ENCODE results near the gene YWHAH.

Gene YWHAH

DNA sequence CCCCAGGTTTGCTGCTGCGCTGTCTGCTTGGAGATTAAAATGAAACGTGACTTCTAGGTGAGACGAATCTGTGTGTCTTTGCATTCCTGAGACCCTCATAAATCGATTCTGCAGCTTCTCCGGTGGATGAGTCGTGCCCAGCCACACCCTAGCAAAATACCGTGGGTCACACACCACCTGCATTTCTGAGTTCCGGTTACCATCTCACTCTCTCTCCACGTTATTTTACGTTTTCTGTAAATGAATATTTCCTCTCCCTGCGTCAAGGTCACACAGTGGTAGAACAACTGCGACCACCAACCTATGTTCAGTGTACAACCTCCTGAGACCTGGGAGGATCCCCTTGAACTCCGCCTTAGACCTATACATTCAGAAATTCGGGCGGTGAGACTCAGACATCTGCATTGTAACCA, 1.1 kb downstream of the YWHAH start:
- intact Hi-C loops (cut with DNase I) = loop anchor here (5.0 to 10.0 kb wide), 2 partner anchors 111 to 193 kb away; partner anchors contain the start of genes DEPDC5 and PRR14L
- no peak for DNase-seq

DNA sequence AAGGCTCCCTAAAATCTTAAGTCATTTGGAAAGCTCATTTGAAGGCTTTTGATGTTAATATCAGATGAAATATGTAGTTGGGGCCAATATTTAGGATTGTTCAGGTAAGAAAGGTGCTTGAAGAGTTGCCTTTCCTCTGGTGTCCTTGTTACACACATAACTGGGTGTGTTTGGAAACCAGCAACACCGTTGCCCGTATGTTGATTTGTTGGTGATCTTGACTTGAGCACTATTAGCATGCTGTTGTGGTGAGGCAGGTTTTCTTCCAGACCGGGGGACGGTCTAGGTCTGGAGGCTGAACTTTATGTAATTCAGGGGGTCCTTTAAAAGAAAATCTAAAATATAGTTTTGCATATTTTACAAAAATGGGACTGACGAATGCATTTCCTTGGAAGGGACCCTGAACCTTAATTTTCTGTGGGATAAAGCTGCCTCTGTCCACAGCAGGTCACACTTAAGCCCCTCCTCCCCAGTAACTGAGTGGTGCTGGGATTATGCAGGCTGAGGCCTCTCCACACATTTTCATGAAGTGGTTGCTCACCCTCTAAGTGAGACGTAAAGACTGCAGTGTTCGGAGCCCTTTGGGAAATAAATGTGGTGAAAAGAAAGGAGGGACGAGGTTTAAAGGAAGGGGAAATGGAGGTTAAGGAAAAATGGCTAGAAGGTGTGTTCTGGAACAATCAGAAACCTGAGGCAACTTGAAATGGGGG, 1.8 kb downstream of the YWHAH start:
- intact Hi-C loops (cut with DNase I) = loop anchor here (5.0 to 10.0 kb wide), 2 partner anchors 111 to 194 kb away; partner anchors contain the start of genes DEPDC5 and PRR14L
- DNase-seq = peak in 1 of 10 donors; percentile 50

DNA sequence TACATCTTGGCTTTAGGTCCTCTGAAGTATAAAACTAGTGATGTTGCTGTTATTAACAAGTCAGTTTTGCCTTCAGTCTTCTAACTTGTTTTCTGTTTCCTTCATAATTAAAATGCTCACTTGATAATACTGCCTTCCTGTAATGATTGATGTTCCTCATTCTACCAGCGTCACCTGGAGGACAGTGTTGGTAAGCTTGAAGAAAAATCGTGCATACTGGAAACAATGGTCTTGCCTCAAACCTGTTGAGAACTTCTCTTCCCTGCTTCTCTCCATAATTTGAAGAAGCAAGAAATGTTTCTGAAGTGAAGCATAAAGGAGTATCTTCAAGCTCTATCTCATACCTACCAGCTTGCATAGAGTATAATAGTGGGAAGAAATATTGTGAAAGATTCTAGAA, 3.0 kb downstream of the YWHAH start:
- intact Hi-C loops (cut with DNase I) = loop anchor here (5.0 to 10.0 kb wide), 2 partner anchors 112 to 195 kb away; partner anchors contain the start of genes DEPDC5 and PRR14L
- peak in 1 of 10 donors; percentile 11 for DNase-seq

DNA sequence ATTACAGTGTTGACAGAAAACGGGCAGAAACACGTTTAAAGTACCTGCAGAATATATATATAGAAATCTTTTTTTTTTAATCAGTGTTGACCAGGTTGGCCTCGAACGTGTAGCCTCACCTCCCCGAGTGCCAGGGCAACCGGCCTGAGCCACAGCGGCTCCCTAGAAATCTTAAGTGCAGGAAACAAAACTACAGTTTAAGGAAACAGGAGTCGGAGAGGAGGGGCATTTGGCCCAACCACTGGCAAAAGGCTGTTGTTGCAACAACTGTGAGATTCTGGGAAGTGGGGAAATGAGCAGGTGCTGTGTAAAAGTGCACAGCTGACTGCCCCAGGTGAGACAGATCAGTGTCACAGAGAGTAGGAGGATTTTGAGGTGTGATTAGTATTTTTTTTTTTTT, 3.7 kb downstream of the YWHAH start:
- DNase-seq = peak in 1 of 10 donors; percentile 61
- intact Hi-C loops (cut with DNase I) = loop anchor here (5.0 to 10.0 kb wide), 2 partner anchors 113 to 196 kb away; partner anchors contain the start of genes DEPDC5 and PRR14L

DNA sequence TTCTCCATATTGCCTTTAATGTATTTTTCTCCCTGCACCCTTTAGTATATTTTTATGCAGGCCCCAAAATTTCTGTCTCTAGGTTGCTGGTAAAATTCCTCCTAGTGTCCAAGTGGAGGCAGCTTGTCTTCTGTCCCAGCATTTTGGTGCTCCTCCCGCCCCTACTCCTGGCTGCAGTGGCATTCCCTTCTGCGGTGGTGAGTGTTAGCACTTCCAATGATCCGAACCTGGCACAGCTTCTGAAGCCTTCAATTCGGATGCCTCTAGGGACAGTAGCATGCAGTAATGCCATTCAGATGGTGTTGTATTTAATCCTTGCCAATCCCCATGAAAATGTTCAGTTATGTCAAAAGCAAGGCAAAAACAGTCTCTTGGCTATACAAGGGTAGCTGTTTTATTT, 5.9 kb downstream of the YWHAH start:
- peak in 3 of 10 donors; percentile 24 to 88 (median 85) for DNase-seq

DNA sequence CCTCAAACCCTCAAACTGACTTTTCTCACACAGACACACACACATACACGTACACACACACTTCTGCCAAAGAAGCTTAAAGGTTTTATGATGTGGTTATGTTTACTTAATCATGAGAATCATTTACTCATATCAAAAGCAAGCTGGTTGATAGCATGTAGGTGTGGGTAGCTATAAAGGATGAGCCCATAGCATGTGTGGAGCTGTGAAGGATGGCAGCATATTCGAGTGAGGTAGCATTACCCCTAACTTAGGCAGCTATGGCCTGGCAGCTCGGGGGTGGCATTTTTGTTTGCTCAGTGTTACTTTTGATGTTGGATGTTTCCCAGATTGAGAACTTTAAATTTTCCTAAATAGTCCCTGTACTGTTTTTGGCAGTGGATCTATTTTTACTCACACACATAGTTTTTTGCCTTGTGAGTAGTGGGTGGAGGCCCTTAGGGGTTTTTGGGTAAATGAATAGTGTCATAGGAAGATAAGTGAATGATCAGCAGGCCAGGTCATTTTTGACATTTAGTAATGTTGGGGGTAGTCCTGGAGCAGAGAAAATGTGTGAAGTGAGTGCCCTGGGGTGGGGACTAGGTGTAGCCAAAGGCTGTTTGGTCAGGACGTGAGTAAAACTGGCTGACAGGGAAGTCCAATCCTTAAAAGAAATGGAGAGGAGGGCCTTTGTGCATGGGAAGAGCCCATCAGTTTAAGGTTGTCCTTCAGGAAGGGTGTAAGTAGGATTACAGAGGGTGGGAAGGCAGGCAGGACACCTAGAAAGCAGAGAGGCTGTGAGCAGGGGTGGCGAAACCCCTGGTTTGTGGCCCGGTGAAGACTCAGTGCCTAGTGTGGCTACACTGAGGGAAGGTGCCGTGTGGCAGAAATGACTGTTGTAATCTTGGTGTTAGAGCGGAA, 7.1 kb downstream of the YWHAH start:
- intact Hi-C loops (cut with DNase I) = no loop called here
- peak in 2 of 10 donors; percentile 29 to 54 for DNase-seq

More for the DNA sequence above, 5.9 kb downstream of the YWHAH start:
- intact Hi-C loops (cut with DNase I) = no loop called here

DNA sequence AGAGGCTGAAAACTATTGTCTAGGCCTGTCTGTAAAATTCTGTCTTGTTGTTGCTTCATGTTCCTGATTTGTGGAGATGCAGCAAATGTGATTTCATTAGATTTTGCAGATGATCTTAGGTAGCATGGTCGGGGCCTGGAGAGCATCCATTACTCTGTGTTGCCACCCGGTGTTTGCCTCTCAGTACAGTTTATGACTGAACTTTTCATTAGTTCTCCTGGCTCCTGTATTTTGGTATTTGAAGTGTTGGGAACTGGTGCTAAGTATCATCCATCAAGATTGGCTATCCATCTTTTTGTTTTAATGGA, 7.7 kb downstream of the YWHAH start:
- intact Hi-C loops (cut with DNase I) = no loop called here
- DNase-seq = peak in 2 of 10 donors; percentile 6 to 71

DNA sequence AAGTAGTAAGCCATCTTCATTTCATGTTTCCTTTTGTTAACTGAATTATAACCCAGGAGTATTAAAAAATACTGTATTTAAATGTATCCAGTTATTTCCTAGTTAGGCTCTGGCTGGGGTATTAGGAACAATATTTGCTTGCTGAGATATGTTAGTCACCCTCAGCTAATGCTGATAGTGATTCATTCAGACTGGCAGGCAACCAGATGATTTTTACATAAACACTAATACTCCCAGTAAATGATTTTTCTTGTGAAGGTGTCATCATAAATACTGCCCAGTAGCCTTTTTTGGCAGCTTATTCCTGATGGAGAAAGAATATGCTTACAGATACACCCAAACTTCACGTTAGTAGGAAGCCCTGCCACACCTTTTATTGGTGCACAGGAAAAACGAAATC, 8.1 kb downstream of the YWHAH start:
- DNase-seq = no peak
- intact Hi-C loops (cut with DNase I) = no loop called here

DNA sequence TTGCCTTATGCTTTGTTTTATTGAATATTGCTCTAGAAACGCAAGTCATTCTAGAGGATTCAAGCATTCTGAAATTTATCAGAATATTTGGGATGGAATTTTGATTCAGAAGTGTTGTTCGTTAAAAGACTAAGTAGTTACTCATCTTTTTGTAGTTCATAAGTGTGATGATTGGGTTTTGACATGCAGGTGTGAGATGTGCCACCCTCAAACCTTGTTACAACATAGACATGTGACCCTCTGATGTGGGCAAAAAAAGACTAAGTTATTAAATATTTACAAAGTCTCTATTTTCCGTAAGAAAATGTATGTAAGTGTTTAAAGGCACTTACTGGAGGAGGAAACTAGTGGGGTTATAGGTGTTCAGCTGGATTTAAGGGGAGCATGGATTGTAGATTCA, 8.9 kb downstream of the YWHAH start:
- DNase-seq = no peak
- intact Hi-C loops (cut with DNase I) = no loop called here

DNA sequence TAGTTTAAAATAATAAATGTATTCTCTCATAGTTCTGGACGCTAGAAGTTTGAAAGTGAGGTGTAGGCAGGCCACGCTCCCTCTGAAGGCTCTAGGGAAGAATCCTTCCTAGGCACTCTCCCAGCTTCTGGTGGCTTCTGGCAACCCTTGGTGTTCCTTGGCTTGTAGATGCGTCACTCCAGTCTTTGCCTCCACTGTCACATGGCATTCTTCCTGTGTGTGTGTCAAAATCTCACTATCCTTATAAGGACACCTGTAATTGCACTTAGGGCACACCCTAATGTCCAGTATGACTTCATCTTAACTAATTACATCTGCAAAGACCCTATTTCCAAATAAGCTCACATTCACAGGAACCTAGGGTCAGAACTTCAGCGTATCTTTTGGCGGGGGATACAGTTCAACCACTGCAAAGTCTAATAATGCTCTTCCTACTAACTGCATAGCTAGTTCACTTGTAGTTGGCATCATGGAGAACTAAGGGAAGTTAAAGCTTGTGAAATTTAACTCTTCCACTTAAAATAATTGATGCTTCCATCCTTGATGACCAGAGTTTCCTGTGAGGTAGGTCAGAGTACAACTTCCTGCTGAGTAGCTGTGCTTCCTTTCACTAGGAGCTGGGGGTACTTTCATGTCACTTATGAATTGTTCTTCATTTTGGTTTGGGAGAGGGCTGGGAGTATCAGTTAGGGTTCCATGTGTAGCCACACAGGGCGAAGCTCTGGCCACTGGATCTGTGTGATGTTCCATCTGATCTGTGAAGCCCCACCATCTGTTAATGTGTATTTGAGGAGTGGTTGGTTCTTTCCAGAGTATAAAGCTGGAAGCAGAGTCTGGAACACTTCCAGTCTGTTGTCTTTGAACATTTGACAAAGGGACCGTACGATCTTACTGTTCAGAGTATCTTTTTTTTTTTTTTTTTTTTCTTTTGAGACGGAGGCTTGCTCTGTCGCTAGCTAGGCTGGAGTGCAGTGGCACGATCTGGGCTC, 10.5 kb downstream of the YWHAH start:
- intact Hi-C loops (cut with DNase I) = no loop called here
- peak in 2 of 10 donors; percentile 57 to 61 for DNase-seq

DNA sequence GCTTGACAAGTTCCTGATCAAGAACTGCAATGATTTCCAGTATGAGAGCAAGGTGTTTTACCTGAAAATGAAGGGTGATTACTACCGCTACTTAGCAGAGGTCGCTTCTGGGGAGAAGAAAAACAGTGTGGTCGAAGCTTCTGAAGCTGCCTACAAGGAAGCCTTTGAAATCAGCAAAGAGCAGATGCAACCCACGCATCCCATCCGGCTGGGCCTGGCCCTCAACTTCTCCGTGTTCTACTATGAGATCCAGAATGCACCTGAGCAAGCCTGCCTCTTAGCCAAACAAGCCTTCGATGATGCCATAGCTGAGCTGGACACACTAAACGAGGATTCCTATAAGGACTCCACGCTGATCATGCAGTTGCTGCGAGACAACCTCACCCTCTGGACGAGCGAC, 12.0 kb downstream of the YWHAH start:
- intact Hi-C loops (cut with DNase I) = no loop called here
- peak in 4 of 10 donors; percentile 32 to 84 (median 78) for DNase-seq

DNA sequence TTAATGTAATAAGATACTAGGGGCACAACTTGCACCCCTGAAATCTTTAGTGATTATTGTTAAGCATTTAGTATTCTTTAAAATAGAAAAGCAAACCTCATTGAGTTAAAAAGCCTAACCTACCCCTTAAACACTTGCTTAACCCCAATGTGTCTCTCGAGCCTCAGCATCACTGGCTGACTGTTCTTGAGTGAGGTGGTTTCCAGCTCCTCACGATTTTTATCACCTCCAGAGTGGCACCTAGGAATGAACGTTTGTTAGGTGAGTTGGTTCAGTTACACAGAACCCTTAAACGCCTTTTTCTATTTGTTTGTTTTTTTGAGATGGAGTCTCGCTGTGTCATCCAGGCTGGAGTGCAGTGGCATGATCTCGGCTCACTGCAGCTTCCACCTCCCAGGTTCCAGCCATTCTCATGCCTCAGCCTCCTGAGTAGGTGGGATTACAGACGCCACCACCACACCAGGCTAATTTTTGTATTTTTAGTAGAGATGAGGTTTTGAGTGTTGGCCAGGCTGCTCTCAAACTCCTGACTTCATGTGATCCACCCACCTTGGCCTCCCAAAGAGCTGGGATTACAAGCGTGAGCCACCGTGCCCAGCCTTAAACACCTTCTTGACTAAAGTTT, 13.7 kb downstream of the YWHAH start:
- DNase-seq = peak in 2 of 10 donors; percentile 41 to 57
- intact Hi-C loops (cut with DNase I) = no loop called here

DNA sequence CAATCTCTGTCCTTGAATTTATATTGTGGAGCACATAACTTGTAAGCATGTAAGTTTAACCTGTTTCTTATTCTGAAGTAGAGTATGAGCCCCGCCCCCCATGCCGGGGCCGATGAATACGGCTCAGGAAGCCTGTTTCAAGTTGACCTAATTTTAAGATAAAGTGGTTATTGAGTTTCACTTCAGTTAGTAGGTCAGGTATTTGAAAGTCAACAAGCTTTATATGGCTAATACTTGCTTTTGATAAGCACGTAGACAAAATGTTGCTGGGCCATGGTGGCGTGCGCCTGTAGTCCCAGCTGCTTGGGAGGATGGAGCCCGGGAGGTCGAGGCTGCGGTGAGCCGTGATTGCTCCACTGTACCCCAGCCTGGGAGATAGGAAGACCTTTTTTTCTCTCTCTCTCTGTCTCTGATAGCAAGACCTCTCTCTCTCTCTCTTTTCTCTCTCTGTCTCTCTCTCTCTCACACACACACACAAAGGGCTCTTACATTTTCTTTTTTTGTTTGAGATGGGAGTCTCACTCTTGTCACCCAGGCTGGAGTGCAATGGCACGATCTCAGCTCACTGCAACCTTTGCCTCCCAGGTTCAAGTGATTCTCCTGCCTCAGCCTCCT, 14.4 kb downstream of the YWHAH start:
- DNase-seq = peak in 2 of 10 donors; percentile 66 to 79
- intact Hi-C loops (cut with DNase I) = no loop called here

DNA sequence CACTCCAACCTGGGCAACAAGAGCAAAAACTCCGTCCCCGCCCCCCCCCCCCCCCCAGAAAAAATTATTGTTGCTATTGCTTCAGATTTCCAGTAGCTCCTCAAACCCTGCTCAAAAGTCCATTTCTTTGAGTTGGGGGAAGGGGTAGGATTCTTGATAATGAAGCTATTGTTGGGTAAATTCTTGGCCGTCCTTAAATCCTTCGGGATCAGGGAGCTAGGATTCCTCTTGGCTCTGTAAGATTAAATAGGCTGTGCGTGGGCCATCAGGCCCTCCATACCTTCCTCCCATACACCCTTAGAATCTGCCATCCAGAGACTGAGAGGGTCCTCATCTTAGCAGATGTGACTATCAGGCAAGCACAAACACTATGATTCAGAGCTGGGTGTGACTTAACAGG, 16.4 kb downstream of the YWHAH start:
- no peak for DNase-seq
- intact Hi-C loops (cut with DNase I) = no loop called here

DNA sequence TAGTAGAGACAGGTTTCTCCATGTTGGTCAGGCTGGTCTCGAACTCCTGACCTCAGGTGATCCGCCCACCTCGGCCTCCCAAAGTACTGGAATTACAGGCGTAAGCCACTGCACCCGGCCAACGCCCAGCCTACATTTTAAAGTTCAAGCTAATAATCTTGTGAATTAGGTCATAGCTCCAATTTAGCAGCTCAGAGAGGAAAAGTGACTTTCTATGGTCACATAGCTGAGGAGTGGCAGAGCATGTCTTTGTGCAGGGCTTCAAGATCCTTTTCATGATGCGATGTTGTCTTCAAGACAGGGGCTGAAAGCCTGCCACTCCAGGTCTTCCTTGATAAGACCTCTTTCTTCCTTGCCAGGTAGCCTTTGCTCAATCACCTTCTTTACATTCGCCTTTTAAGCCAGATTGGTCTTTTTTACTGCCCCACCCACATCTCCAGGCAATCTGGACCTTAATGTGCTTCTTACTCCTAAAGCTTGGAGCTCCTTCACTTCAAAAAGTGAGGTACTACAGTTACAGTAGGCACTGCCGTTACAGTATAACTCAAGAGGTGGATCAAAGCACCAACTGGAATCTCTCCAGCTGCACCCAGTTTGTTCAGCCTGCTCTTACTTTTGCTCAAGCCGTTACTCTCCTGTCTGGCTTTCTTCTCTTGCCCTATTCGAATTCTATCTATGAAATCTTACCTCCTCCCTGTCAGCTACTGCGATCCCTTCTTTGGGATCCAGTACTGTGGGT, 18.2 kb downstream of the YWHAH start:
- intact Hi-C loops (cut with DNase I) = no loop called here
- DNase-seq = peak in 1 of 10 donors; percentile 19

DNA sequence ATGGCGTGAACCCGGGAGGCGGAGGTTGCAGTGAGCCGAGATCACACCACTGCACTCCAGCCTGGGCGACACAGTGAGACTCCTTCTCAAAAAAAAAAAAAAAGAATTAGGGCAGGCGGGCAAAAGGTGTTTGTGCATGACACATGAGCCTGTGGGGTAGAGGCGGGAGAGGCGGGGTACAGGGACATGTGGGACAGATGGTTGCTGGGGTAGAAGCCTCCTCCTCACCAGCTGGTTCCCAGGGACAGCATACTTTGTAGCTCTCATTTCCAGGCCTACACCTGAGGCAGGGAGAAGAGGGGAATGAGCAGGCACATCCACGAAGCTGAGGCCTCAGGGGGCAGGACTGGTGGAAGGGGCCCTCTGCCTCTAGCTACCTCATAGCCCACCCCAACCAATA, 23.7 kb downstream of the YWHAH start:
- intact Hi-C loops (cut with DNase I) = no loop called here
- peak in 8 of 10 donors; percentile 44 to 90 (median 60) for DNase-seq

DNA sequence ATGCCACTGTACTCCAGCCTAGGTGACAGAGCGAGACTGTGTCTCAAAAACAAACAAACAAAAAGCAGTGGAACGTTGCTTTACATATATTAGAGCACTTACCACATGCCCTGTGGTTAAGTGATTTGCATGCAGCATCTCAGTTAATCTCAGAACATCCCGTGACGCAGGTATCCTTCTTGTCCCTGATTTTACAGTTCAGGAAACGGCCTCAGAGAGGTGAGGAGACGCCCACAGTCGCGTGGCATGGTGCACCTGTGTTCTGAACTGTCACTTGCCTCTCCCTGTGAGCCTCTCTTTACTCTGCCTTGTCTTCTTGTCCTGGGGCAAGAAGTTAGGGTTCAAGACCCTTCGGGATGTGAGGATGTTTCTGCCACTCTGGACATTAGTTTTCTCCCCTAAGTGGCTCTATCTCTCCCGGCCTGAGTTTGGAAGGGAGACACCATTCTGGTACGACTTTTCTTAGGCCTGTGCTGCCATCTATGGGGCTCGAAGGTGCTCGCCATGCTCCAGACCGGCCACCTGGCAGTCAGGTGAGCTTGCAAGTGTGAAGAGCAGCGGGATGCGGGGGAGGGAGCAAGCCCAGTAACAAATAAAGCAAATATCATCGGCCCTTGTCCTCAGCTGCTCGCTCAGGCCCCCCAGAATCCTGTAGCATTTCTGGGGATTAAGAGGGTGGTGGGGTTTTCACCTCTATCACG, 25.6 kb downstream of the YWHAH start:
- intact Hi-C loops (cut with DNase I) = no loop called here

More for the DNA sequence above, 25.6 kb downstream of the YWHAH start:
- DNase-seq = peak; percentile 47 to 96 (median 74)

Data from posterior cingulate gyrus (tissue), 11 donors.